NCI-H1694 (cell line): Measurements from ENCODE around the gene ACAN.

Source experiments
- DNase-seq: peaks from one replicate; lab custom pipeline; 2025; lab: John Stamatoyannopoulos, UW

ACAN gene

DNA sequence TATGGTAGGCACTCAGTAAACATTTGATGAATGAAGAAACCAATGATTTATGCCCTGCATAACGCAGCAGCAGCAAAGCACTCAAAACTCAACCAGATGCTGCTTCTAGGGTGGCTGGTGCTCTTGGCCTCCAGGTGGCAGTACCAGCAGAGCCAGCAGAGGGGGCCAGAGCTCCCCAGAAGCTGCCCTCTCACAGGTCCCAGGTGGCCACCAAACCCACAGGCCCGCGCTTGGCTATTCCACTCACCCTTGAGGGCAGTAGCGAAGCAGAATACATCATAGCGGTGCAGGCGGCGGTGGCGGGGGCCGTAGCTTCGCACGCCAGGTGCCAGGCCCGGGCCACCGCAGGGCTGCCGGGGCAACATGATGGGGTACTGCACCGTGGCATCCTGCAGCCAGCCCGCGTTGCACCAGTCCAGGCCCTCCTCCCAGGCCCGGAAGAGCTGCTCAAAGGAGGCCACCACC is 75.5 kb downstream of the ACAN start:
- peak; percentile 83 for DNase-seq

DNA sequence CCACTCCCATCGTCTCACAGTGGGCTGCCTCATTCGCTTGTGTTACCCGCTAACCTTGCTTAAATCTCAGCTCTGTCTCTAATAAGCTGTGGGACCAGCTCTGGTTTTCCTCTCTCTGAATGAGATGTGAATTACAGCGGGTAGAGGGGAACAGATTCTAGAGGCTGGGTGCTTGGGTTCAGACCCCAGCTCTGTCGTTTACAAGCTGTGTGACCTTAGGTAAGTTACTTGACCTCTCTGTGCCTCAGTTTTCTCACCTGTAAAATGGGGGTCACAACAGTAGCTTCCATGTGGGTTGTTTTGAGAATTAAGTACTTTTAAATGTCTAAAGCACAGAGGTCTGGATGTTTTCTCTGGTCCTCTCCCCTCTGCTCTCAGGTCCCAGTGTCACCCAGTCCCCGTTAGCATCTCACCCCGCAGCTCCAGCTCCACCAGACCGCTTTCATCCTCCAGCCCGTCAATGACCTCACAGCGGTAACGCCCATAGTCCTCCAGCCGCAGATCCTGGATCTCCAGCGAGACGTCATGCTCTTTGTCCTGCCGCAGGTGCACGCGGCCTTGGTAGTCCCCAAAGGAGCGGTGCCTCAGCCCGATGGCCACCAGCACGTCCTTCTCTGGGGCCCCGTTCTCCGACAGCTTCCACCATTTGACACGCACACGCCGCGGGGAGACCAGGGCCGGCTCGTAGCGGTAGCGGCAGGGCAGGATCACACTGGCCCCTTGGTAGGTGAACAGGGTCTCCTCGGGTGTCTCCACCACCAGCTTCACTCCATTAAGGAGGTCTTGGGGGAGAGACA is 77.9 kb downstream of the ACAN start:
- no peak for DNase-seq

DNA sequence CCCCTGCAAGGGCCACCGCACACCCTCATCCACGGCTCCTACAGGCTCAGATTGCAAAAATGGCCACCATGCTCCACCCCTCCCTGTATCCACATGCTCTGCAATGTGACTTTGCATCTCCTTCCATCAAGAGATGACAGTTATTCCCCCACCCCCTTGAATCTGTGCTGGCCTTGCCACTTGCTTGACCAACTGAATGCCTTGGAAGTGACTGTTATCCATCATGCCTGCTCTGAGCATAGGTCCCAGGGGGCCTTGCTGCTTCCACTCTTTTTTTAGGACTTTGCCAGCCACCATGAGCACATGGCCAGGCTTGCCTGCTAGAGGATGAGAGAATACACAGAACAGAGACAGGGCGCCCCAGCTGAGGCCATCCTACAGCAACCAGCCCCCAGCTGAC is 78.5 kb downstream of the ACAN start:
- no peak for DNase-seq

DNA sequence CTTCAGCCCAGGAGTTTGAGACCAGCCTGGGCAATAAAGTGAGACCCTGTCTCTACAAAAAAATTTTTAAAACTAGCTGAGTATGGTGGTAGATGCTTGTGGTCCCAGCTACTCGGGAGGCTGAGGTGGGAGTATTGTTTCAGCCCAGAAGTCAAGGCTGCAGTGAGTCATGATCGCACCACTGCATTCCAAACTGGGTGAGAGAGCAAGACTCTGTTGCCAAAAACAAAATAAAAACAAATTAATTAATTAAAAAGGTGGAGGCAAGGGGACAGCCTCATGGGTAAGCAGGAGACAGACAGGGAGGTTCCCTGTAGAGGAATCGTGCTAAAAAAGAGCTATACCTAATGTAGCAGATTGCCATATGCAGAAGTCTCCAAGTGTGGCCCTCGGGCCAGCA is 79.5 kb downstream of the ACAN start:
- DNase-seq, result no peak

DNA sequence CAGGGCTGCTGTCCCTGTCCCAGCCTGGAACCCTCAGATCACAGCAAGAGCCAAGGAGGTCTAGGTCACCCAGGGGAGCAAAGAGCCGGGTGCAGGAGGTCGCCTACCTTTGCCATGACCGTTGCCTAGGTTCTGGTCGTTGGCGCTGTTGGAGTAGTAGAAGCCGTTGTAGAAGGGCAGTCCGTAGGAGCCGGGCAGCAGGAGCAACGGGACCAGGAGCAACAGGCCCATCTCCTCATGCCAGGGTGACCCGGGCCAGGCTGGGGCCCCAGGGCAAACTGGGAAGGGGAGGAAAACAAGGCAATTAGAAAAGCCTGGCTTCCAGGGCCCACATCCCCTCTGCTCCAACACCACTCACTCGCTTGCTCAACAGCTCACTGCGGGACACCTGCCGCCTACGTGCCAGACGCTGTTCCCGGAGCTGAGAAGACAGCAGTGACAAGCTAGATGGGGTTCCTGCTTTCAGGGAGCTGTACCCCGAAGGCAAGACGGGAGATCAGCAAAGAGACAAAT is 83.9 kb downstream of the ACAN start:
- no peak for DNase-seq

DNA sequence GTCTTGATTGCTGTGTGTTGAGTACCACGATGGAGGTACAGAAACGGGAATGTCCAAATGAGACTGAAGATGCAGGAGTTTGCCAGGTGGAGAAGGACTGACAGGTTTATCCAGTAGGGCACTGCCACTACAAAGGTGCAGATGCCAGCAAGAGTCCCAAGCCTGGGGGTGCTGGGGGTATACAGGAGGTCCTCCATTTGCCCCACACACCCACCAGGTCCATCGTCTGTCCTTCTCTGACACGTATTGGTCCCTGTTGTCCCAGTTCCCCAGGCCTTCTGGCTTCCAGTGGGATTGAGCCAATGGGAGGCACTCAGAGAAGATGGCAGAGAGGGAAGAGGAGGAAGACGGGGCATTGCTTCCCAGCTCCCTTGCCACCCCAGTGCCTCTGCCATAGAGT is 85.5 kb downstream of the ACAN start:
- DNase-seq, result no peak

DNA sequence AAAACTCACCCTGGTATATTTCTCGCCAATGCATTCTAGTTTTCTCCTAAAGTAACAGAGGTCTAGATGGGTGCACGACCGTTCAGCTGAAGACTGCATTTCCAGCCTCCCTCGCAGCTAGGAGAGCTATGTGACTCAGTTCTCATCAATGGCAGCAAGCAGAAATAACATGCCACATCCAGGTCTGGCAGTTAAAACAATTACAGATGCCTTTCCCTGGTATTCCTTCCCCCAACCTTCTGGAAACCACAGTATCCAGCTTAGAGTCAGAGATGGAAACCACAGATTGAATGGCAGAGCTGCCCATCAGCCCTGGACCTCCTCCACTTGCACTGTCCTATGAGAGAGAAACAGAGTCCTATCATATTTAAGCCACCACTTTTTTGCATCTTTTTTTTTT is 87.3 kb downstream of the ACAN start:
- DNase-seq, result no peak

DNA sequence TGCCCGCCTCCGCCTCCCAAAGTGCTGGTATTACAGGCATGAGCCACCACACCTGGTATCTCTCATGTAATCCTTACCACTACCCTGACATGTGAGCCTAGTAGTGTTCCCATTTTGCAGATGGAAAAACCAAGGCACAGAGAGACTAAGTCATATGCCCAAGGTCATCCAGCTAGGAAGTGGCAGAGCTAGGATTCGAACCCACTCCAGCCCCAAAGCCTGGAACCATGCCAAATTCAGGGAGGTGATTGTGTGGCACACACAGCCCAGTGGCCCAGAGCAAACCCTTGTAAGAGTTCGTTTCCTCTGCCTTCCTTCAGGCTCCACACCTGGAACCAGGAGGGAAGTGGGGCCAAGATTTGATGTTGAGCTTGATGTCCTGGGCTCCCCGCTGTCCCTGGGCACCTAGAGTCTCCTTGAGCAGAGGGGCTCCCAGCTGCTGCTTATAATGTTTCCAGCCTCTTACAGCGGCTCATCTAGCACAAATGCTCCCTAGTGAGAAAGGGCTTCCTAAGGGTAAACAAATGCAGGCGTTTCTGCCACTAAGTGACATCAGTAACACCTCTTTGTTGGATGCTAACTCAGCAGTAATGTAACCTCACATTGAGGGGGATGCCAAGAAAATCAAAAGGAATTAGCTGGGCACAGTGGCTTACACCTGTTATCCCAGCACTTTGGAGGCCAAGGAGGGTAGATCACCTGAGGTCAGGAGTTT is 88.5 kb downstream of the ACAN start:
- DNase-seq, result no peak

DNA sequence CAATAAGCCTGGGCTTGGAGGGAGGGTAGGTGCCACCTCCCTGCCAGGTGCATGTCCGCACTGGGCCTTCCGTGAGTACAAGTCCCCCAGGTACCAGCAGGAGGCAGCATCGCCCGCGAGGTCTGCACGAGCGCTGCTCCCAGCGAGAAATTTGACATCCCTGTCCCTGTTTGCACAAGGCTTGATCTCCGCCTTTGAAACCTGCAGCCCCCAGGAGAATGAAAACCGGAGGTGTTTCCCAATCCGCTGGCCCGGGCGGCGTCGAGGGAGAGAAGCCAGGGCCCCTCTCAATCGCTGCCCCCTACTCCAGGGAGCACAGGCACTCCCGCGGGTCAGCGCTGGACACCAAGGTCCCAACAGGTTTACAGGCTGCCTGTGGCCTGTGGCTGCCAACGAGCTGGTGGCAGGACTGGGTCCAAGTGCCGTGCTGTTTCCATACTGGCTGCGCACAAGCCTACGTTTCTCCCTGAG is 91.1 kb downstream of the ACAN start:
- DNase-seq, result no peak

DNA sequence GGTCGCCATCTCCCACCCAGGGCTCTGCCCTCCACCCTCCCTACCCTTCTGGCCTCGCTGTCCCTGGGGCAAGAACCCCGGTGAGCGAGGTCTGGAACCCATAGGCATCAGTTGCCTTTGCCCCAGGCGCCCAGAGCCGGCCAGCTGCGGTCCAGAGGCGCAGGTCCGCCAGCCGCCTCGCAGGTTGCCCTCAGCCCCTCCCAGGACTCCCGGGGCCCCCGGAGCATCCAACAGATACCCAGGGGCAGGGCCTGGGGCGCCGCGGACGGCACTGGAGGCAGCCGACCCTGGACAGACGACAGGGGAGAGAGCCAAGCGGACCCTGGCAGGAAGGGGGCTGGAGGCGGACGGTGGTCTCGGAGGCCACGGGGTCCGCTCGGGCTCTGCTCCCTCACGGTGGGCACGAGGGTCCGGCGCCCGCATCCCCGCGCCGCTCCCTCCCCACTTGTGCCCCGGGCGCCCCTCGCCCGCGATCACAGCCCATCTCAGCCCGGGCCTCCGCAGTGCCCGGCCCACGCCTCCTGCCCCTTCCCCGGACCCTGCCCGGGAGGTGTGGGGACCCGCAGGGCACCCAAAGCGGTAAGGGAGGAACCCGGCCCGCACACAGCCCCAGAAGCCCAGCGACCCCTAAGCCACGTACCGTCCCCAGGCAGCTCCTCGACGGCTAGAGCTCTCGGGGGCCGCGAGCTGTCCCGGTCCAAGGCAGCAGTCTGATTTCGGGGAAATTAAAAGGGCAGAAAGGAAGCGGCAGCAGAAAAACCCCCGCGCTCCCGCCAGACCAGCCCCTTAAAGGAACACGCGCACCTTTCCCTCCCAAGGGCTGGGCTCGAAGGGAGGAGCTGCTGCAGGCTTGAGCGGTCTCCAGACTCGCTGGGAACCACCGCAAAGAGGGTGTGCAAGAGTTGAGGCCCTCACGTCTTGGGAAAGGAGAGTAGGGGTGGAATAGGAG is 91.9 kb downstream of the ACAN start, which contains the start of gene HAPLN3:
HAPLN3 (minus strand) TSS at position 726 of the 949 bp plus-strand sequence. CDS start 8,246 bp downstream, outside the sequence.
- DNase-seq, result no peak

DNA sequence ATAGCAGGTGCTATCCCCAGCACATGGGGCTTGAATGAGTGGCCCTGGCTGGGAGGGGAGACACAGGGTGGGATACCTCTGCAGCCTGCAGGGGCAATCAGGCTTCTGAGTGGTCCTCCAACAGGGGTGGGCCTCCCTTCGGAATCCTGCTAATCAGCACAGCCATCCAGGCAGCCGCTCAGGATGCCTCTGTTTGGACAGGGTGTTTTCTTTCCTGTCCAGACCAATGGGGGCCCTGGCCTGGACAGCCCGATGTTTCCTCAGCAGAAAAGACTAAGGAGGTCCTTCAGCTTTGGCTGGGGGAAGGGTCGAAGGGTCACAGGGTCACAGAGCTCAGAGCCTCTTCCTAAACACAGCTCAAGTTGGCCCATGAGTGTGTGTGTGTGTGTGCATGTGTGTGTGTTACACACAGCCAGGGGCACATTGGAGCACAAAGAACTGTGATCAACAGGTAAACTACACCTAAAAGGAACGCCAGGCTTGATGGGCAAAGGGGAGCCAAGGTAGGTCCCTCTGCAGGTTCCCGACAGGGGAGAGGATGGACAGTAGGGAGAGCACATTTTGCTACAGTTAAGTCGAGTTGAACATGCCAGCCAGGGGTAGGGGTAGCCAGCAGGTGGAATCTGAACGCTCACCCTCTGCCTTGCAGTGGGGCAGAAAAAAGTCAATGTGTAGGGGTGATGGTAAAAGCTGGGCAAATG is 93.2 kb downstream of the ACAN start:
- no peak for DNase-seq

DNA sequence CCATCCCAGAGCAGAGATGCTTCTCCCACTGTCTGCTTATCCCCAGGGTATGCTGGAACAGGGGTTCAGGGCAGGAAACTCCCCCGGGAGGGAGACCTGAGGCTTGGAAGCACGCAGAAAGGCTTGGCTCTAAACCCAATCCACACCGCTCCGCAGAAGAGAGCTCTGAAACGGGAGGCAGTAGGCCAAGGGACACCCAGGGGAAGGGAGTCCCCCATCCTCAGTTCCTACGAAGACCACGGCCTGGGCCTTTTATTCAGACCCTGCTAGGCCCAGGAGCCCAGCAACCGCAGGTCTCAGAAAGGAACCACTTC is 93.9 kb downstream of the ACAN start:
- DNase-seq, result no peak

DNA sequence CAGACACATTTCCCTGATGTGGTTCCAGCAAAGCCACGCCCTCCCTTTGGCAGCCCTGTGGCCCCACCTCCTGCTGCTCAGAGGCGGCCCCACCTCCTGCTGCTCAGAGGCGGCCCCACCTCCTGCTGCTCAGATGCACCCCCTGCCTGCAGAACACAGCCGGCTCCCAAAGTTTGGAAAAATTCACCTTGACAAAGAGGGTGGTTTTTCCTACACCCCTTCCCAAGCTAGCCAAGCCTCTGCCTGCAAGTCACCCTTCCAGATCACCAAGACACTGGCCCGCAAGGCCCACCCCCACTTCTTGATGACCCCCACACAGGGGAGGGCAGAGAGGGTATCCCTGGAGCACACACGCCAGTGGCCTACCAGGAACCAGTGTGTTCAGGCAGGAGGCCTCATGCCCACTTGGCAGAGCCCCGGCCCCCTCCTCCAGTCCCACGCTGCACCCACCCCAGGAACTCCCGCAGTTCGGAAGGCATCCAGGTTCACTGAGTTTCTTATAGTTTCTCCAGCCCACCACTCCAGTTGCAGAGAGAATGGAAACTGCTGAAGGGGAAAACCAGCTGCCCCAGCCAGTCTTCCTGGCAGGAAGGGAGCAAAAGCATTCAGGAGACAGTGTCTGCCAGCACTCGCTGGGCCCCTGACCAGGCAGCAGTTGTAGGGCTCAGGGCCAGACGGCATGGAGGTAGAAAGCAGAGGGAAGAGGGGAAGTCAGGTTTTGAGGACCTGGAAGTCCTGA is 94.4 kb downstream of the ACAN start:
- peak; percentile 30 for DNase-seq

DNA sequence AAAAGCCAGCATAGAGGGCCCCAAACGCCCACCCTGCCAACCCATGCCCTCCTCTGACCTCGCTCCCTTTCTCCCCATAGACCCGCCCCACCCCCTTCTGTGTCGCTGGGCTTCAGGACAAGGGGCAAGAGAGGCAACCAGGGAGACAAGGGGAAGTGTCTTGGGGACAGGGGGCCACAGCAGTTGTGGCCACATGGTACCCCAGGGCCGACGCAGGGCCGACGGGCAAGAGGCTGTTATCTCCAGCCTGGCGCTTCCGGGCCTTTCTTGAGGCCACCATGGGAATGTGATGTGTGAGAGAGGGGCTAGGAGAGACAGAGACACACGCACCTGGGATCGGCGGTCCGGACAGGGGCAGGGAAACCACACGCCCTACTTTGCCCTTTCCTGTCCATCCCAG is 95.5 kb downstream of the ACAN start:
- DNase-seq, result no peak

DNA sequence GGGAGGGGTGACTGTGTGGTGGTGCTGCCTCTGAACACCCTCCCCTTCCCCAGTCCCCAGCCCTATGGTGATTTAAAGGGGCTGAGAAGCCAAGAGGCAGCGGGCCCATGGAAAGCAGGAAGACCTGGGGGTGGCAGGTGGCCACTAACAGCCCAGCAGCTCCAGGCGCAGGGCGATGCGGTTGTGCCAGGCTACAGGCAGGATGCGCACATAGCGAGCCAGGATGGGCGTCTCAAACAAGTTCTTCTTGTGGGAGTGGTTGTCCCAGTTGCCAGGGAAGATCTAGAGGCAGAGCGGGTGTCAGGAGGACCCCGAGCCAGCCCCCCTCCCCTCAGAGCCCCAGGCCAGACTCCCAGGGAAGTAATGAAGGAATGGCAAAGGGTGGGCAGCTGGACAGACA is 96.0 kb downstream of the ACAN start:
- no peak for DNase-seq

DNA sequence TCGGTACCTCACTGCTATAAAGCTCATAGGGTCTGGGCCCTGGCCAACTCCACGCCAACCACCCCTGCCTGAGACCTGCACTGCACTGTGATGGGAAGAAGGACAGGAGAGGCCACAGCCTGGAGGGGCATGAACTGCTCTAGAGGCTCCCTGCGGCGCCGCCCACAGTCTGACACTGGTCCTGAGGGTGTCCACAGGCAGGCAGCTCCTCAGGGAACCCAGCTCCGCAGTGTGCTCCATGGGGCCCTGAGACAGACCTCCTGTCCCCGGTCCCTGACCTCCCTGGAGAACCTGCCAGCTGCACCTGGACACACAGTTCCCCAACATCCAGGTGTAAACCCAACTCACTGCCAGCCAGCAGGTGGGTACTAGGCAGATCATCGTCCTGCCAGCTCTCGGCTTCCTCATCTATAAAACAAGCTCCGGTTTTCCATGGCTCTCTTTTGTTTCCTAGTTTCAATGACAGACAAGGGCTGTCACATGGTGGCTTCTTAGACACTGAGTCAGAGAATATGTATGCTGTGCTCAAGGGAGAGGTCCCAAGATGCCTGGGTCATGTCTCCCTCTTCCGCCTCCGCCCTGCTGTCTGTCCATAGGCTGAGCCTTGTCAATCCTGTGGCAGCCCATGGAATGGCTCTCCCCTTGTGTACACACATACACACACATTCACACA is 97.2 kb downstream of the ACAN start:
- DNase-seq, result no peak

DNA sequence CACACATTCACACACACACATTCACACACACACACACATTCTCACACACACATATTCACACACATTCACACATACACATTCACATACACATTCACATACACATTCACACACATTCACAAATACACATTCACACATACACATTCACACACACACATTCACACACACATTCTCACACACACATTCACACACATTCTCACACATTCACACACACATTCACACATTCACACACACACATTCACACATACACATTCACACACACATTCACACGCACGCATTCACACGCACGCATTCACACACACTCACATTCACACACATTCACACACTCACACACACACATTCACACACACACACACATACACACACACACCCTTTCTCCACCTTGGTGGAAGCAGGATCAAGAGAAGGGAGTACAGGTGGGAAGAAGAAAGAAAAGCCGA is 97.8 kb downstream of the ACAN start:
- DNase-seq, result no peak

DNA sequence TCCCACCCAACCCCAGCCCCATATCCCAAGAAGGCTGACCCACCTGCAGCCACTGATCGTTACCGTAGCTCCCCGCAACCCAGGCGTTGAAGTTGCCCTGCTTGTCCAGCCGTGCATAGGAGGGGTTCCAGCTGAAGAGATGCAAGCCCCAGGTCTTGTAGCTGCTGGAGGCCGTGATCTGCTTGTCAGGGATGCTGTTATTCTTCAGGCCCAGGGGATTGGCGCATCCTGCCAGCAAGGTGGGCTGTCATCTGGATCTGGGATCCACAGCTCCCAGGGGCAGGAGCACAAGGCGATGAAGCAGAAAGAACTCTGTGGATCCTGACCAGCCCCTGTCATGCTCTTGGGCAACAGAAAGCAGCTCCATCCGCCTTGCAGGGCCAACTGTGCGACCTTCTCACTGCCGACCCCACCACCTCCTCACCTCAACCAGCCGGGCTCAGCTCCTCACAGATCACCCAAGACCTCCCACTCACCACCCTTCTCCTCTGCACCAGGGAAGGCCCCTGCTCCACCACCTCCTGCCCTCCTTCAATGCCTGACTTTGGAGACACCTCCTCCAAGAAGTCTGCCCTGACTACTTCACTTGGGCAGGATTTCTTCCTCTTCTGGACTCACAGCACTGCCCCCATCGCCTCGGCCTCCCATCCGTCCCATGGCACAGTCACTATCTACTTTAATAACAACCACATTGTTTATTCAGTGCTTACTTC is 98.4 kb downstream of the ACAN start:
- no peak for DNase-seq

DNA sequence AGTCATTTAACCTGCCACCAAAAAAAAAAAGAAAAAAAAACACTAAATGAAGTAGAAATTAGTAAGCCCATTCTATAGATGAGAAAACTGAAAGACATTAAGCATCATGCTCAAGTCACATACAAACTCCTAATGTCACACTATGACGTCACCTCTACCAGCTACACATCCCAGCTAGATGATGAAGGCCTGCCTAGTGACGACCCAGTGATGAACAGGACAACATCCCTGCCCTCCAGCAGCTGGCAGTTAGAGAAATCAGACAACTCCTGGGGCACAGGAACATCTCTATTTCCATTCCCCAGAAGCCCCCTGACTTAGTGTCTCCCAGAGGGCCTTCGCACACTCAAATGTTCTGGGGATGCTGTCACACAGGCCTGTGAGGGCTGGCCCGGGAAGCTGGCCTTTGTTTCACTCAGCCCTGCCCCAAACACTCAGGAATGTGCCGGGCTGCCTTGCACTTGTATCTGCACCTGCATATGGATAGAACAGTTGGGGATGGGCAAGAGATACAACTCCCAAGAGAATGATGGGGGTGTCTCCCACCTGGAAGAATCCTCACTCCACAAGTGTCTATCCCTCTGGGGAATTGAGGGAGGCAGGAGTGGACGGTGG is 99.1 kb downstream of the ACAN start:
- no peak for DNase-seq
